GM19023 (cell line): ENCODE measurements around the gene SMIM27.
"Not testable (repeated sequence)": the region's sequence is repeated elsewhere in the genome, so short reads cannot be mapped to it uniquely, and the experiment has no call there.

Experiments used
- ATAC-seq: cut with Tn5 transposase; IDR thresholded peaks from one replicate; pipeline ENCODE4 v1.9.1; 2021; ENCODE audit warnings: mild to moderate bottlenecking, moderate library complexity; ENCODE audit not compliant: unreplicated experiment

Gene SMIM27

GRCh38 chr9:32552172-32552872, at the start of gene SMIM27, which contains the start of gene TOPORS:
Gene SMIM27, plus strand, starts transcription at chr9:32552327. Its CDS starts 108 bp downstream, at chr9:32552435.
Gene TOPORS, minus strand, starts transcription at chr9:32552586. Its CDS starts 150 bp downstream, at chr9:32552436.
- ATAC-seq = peak; percentile 69

- no peak for ATAC-seq
These were observed 49.7 kb upstream of the SMIM27 start for GRCh38 chr9:32502464-32502863.

GRCh38 chr9:32503008-32503407, 49.1 kb upstream of the SMIM27 start:
- no peak for ATAC-seq

- no peak for ATAC-seq
These were observed 43.4 kb upstream of the SMIM27 start for GRCh38 chr9:32508728-32509127.

- ATAC-seq = no peak
These were observed 35.9 kb upstream of the SMIM27 start for GRCh38 chr9:32516241-32516640.

GRCh38 chr9:32518276-32518675, 33.9 kb upstream of the SMIM27 start:
- no peak for ATAC-seq

GRCh38 chr9:32523910-32524309, 28.2 kb upstream of the SMIM27 start:
- no peak for ATAC-seq

- not testable (repeated sequence) for ATAC-seq
These were observed 27.6 kb upstream of the SMIM27 start for GRCh38 chr9:32524558-32524891.

- no peak for ATAC-seq
These were observed 27.0 kb upstream of the SMIM27 start for GRCh38 chr9:32524892-32525708.

GRCh38 chr9:32525709-32526030, 26.5 kb upstream of the SMIM27 start:
- ATAC-seq = no peak

- peak; percentile 73 for ATAC-seq
These were observed 26.0 kb upstream of the SMIM27 start, which contains the start of gene RIGI for GRCh38 chr9:32526041-32526706. Gene RIGI, minus strand, starts transcription at chr9:32526196. Its CDS starts 30 bp downstream, at chr9:32526166.

GRCh38 chr9:32526707-32527048, 25.4 kb upstream of the SMIM27 start:
- ATAC-seq = no peak

GRCh38 chr9:32533336-32533735, 18.8 kb upstream of the SMIM27 start:
- ATAC-seq = no peak

- no peak for ATAC-seq
These were observed 18.3 kb upstream of the SMIM27 start for GRCh38 chr9:32533816-32534215.

GRCh38 chr9:32543047-32543446, 9.1 kb upstream of the SMIM27 start:
- no peak for ATAC-seq

GRCh38 chr9:32545884-32546283, 6.2 kb upstream of the SMIM27 start:
- ATAC-seq = no peak

- not testable (repeated sequence) for ATAC-seq
These were observed 3.9 kb upstream of the SMIM27 start for GRCh38 chr9:32548213-32548612.

GRCh38 chr9:32550150-32550561, 2.0 kb upstream of the SMIM27 start:
- no peak for ATAC-seq

- peak; percentile 67 for ATAC-seq
These were observed 1.4 kb upstream of the SMIM27 start for GRCh38 chr9:32550562-32551275.

- ATAC-seq = peak; percentile 6
These were observed 663 bp upstream of the SMIM27 start for GRCh38 chr9:32551276-32552051.
